Measurements from ENCODE around the gene TKT. TPM values are rescaled to one million over a fixed set of nuclear protein-coding genes. Genes with fewer than 3 reads are reported as not detected.
A peak's percentile ranks its signal among the peaks of the same experiment; 100 is the strongest.

Gene TKT
- polyA plus RNA-seq, 4 donors = 91.0 to 127 (median 110) TPM

DNA sequence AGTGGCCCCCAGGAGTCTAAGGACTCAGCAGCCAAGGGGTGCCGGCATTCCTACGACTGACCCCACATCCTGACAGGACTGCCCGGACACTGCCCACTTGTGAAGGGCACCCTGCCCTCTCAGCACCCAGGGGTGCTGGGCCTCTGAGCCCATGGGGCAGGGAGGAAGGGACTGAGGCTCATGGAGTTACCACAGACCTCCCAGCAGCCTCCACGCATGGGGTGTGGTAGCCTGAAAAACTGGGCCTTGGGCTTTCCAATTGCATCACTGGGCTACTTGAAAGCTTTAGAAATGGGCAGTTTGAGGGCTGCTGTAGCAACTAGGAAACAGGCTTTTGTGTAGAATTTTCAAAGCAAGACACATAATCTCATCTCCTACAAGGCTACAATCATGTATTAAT lies 13.2 kb downstream of the TKT start:
- DNase-seq (ENCODE audit: low read depth in 4 of 4, low spot score in 2 of 4) = no peak

DNA sequence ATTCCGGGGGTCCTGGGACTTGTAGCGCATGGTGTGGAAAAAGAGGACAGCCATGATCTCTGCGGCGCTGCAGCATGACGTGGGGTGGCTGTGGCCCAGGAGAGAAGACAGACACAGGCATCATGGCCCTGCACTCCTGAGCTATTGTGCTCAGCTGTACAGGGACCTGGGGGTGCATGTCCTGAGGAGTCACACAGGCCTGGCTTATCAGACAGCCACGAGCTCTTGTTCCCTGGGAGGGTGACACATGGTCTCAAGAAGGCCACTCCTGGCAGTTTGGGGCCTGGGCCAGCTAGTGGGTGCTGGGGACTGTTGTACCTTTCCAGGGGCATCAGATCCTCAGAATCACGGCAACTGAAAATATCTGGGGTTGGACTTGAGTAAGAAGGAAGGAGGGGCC lies 13.7 kb downstream of the TKT start:
- no peak for DNase-seq (ENCODE audit: low read depth in 4 of 4, low spot score in 2 of 4)

DNA sequence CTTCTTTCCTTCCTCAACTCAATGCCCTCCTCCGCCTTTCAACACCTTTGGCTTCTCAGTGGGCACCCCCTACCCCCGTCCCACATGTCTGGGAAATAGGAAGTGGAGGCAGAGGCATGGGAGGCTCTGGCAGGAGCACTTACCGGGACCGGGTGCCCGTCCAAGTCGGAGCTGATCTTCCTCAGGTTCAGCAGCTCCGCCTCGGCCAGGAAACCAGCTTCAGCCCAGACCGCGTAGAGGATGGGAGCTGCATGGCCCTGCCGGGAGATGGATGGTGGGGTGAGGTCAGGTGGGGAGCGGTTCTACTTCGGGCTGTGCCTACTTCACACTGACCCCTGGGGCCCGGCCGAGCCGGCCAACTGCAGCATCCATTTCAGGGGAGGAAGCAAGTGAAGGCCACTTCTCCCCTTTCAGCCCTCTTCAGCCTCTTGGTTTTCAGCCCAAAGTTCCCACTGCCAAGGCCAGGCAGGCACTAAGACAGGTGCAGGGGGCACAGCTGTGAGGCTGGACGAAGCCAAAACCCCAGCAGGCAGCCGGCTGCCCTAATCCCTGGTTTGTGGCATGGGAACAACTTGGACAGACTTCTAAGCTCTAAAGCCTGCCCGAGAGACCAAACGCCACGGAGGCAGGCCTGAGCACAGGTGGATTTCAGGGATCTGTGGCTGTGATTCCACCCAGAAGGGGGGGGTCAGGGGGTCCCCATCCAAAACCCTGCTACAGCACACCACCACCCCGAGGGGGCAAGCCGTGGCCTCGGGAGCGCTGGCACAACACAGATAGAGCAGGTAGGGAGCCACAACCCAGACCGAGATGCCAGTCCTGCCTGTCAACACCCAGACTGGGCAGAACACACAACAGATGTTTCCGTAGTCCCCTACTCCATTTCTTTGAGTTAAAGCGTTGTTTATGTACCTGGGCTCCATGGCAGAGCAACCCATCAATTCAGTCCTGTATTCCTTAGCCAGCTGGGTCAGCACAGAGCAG lies 14.5 kb downstream of the TKT start:
- DNase-seq (ENCODE audit: low read depth in 4 of 4, low spot score in 2 of 4) = no peak

DNA sequence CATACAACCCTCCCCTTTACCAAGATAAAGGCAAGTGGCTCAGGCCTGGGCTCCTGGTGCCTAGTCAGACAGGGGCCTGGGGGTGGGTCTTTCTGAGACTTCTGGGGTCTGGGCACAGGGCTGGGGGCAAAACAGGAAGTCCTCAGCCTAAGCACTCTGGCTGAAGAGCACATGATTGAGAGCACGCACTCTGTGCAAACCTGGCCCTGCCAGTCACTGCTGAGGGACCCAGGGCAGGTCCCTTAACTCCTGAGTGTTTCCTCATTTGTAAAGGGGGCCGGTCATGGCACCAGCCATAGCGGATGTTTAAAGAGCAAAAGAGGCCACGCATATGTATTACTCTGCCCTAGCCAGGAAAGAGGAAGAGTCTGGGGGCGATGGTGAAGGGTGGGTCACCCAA lies 16.0 kb downstream of the TKT start:
- DNase-seq (ENCODE audit: low read depth in 4 of 4, low spot score in 2 of 4) = no peak

DNA sequence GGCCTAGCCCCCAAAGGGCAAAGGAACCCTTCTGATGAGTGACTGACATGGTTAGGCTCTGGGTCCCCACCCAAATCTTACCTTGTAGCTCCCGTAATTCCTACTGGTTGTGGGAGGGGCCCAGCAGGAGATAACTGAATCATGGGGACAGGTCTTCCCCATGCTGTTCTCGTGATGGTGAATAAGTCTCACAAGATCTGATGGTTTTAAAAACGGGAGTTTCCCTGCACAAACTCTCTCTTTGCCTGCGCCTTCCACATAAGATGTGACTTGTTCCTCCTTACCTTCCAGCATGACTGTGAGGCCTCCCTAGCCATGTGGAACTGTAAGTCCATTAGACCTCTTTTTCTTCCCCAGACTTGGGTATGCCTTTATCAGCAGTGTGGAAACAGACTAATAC lies 16.9 kb downstream of the TKT start:
- no peak for DNase-seq (ENCODE audit: low read depth in 4 of 4, low spot score in 2 of 4)

DNA sequence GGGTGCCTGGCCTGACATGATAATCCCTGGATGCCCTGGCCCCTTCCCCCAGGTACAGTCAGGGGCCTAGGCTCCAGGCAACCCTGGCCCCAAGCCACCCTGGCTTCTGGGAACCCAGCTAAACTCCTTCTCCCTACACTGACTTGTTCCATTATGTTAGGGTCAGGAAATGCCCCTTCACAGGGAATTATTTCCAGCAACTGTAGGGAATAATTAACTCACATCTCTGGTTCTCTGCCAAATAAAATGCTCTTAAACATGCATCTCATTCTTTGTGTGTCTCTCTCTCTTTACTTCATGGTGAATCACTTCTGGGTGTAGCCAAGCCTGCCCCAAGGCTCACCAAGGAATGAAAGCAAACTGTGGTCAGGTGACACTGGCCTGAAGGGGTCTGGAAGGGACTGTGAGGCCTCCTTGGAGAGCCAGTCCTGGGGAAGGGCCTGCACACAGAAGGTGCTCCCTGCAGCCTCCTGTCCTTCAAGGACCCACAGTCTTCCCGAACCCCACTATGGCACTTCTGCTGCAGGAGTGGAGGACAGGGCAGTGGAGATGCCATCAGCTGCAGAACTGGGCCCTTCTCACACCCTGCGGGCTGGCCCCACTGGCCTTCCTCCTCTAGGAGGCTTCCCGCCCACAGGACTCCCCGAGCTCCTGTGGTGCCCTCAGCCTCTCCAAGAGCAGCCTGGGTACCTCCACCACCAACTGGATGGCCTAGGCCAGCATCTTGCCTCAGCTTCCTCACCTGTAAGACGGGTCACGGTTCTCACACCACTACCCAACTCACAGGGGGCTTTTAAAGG lies 17.6 kb downstream of the TKT start:
- DNase-seq (ENCODE audit: low read depth in 4 of 4, low spot score in 2 of 4) = peak in 3 of 4 donors; percentile 20 to 65 (median 35)

DNA sequence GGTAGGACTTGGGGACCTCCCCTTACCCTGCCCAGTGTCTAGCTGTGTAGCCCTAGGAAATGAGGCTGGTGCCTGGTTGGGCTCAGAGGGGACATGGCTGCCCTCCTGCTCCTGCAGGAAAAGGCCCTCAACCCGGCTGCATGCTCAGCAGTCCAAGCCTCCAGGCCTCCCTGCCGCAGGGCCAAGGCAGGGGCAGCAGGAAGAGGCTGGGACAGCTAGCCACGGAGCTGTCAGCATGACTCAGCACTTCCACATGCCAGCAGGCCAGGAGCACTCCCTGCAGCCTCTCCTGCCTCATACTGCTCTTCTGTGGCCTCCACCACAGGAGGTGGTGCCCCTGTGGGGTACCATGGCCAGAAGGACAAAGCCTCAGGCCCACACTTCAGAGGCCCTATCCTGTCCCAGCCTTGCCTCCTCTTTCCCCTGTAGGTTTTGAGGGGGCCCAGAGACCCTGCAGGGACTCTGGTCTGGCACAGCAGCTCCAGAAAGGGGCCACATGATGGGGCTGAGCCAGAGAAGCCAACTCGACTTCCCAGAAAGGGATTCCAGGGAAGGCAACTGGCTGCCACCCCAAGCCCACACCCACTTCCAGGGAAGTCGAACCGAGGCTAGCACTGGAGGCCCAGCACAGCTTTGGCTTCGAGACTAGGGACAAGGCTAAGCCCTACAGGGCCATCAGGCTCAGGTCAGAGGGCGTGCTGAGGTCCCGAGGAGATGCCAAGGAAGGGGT lies 19.5 kb downstream of the TKT start:
- no peak for DNase-seq (ENCODE audit: low read depth in 4 of 4, low spot score in 2 of 4)

DNA sequence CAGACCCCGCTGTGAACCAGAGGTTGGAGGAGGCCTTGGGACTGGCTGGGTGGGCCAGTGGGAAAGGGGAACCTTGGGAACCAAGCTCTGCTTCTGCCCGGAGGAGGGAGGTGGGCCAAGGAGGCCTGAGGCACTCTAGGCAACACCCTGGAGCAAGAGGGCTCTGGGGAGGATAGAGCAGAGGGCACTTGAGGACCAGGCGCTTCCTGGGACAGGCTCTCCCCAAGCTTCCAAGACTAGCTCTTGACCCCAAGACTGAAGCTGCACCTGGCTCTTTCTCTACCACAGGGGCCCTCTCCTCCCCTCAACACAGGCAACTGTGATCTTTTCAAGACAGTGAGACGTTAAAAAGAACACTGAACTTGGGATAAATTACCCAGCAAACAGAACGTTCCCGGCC lies 20.3 kb downstream of the TKT start:
- no peak for DNase-seq (ENCODE audit: low read depth in 4 of 4, low spot score in 2 of 4)

DNA sequence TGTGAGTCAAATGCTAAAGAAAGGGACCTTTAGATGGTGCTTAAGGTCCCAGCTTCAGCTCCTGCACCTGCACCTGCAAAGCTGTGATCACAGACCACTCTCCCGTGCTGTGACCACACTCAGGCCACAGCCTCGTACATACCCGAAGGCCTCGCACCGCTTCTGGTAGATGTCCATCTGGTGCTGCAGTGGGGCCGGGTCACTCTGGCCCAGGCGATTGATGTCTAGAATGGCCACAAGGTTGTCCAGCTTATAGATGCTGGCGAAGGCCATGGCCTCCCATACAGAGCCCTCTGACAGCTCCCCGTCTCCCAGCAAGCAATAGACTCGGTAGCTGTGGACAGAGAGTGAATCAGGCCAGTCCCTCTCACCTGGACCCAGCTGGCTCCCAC lies 21.0 kb downstream of the TKT start:
- DNase-seq (ENCODE audit: low read depth in 4 of 4, low spot score in 2 of 4) = no peak

DNA sequence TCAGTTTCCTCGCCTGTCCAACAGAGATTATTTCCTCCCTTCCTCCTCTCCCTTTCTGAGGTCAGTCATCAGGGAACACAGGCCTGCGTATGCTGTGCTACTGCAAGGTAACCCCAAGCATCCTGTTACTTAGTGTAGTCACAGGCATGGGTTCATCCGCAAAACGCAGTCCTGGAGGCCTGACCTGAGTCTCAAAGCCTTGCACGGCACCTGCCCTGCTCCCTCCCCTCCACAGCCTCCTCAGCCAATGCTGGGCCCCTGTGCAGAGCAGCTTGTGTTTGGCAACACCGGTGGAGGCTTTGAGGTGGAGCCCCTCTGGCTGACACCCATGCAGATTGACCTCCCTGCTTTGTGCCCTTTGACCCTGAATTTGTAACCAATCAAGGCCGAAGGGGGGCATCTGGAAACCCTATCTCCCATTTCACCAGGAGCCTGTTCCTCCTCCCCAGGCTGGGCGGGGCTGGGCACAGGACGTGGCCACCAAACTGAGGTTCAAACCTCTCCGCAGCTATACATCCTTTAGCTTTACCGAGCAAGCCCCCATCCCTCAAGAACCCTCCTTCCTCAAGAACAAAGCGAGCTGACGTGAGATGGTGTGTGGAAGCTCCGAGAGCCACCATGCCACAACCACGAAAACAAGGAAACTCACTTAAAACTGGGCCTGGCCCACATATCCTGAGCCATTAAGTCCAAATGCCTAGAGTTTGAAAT lies 21.5 kb downstream of the TKT start:
- no peak for DNase-seq (ENCODE audit: low read depth in 4 of 4, low spot score in 2 of 4)

DNA sequence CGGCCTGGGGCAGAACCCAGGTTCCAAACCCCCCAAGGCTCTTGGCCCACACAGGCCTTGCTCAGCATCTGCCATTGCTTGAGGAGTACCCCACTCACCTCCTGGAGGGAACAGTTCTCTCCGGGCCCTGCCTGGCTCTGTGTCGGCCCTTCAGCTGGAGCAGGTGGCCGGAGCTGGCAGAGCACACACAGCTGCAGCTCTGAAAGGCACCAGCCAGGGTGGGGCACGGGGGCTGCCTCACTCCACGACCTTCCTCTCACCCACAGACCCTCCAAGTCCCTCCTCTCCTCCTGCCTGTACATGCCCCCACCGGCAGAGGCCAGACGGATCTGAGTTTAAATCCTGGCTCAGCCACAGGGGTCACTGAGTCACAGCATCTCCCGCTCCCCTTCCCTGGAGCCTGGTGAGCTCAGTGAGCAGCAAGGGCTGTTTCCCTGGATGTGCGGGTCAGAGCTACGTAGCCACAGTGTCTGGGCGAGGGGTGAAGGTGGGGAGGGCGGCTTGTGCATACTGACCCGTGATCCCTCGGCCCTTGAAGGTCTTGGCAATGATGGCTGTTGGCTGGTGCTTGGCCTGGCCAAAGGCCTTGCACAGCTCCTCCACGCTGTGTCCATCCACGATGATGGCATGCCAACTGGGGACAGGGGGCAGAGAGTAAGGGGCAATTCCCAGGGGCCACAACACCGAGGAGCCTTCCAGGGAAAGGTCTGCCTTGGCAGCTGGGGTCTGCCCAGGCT lies 23.0 kb downstream of the TKT start:
- no peak for DNase-seq (ENCODE audit: low read depth in 4 of 4, low spot score in 2 of 4)

DNA sequence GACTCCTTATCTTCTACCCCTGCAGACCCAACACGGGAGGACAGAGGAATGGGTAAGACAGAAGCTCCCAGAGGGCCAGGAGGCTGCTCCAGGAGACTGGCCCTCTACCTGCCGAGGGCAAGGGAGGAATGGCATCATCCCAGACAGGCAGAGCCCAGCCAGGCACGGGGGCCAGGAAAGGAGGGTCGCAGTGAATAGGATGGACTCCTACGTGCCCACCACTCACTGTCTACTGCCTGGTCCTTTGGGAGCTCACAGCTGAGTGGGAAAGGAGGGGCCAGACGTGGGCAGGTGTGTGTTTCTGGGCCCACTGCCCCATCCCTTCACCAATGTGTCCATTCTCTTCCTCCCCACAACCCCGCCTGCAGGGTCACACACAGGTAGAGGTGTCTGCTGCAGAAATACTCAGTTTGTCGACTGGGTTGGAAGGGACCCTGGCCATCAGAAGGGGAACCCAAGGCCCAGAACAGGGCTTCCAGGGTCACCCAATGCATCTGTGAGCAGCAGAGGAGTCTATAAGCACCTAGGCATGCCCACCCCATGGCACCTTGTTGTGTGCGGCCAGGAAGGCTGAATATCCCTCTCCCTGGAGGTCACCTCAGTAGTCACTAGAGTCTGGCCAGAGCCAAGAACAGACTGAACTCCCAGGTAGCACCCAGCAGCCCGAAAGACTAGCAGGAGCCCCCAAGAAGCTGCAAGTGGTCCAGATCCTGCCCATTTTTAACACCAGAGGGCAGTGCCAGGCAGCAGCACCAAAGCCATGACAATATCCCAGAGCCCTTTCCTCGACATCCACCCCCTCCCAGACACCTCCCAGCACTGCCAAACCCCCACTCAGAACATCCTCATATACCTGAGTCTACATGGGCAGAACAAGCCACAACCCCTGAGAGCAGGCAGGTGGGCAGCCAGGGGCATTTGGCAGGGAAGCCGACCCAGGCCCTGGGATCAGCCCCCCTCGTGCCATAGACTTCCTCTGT lies 24.0 kb downstream of the TKT start:
- no peak for DNase-seq (ENCODE audit: low read depth in 4 of 4, low spot score in 2 of 4)

DNA sequence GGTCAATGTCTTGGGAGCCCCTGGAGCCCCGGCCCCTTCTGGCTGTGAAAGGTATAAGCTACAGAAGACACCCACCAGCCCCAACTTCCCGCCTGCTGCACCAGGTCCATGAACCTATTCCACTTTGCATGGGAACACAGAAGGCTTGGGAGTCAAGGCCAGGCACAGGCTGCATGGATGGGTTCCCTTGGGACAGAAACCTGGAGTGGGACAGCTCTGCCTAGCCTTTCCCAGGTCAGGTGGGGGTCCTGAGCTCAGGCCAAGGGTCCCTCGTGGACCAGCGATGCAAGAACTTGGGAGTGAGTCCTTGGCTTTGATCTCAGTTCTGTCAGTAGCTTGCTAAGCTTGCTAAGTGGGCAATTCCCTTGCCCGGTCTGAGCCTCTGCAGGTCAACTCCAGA lies 25.0 kb downstream of the TKT start:
- no peak for DNase-seq (ENCODE audit: low read depth in 4 of 4, low spot score in 2 of 4)

DNA sequence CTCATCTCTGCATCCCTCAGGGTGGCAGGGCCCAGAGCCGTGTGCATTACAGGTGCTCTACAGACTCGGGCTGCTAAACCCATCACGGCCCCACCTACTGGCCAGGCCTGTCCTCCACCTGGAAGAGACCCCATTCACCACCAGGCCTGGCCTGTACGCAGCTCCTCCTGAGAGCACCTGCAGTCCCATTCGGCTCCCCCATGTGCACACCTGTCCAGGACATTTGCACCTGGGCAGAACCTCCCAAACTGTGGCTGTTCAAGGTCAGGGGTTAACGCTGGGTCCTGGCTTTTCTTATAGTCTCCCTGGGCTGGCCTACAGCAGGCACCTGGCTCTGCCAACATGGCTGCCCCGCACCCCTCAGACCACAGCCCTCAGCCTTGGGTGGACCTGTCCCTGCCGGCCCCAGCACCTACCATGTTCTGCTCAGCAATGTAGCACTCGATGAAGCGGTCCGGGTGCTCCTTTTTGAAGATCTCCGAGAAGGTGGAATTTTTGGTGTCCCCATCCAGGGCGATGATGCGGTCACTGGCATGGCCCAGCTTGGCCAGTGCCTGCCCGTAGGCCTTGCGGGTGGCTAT lies 25.7 kb downstream of the TKT start:
- DNase-seq (ENCODE audit: low read depth in 4 of 4, low spot score in 2 of 4) = no peak

DNA sequence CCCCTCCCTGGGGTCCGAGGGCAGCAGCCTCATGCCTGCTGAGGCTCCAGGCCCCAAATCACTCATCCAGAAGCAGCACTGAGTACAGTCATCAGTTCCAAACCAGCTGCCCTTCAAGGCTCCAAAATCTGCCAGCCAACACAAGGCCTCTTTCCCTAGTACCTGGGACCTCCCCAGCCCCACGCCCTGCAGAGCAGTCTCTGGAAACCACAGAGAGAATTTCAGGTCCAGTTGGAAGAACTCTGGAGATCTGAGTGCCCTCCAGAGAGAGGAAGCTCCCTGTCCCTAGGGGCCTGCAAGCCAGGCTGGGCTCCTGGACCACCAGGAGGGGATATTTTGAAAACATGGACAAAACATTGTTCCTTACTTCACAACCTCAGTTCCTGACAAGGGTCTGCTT lies 26.2 kb downstream of the TKT start:
- no peak for DNase-seq (ENCODE audit: low read depth in 4 of 4, low spot score in 2 of 4)

DNA sequence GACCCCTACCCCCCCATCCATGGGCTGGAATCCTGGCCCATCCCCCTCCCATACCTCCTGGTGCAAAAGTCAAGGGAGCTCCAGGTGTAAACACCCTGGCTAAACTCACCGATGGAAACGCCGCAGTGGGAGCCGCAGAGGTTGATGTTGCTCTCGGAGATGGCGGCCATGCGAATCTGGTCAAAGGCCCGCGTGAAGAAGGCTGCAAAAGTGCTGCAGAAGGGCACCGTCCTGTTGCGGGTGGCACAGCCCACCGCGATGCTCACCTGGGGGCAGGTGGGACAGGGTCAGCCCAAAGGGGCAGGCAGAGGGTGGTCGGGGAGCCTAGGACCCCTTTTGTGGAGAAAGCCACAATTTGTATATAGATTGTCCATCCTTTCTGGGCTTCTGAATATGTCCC lies 26.7 kb downstream of the TKT start:
- DNase-seq (ENCODE audit: low read depth in 4 of 4, low spot score in 2 of 4) = no peak

DNA sequence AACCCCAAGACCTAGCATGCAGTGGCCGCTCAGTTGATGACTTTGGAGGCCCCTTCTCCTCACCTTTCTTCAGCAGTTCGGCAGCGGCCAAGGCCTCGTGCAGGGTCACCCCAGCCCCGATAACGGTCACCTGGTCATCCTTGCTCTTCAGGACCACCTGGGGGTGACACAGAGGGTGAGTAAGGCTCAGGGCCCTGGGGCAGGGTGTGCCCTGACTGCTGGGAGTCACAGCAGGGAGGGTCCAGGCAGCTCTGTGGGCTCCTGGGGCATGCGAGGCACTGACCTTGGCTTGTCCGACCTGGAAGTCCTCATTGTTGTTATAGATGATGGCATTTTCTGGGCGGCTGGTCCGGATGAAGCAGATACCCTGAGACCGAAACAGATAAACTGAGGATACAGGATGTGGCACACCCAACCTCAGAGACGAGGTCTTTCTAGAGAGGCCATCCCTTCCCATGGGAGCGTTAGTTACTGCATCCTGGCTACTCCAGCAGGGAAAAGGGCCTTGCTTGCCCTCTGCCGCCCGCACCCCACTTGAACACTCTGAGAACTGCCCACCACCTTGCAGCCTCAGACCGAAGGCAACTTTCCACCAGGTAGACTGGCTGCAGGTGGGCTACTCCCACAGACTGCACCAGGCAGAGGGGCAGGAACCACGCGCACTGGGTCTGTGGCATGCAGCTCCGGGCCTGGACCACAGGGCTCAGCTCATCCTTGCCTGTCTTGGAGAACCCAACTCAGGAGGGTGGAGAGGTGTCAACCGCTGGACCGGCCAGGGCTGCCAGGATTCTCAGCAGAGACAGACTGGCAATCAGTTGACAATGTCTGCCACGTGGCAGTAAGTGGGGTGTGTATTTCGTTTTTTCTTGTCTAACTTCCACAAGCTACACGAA lies 27.6 kb downstream of the TKT start:
- no peak for DNase-seq (ENCODE audit: low read depth in 4 of 4, low spot score in 2 of 4)
